Mesenchymal stem cell (in vitro differentiated cells and primary cell): ENCODE data around the gene TAS2R19.

ENCODE experiments used
- DNase-seq: peaks from one replicate; pipeline ENCODE4 v3.0.0-alpha.2; 2013
- H2AFZ ChIP-seq: one replicate; pipeline ENCODE4 v1.6.1; 2013; ENCODE audit warnings: low read depth, mild to moderate bottlenecking, control low read depth, inconsistent platforms, low read length, moderate library complexity
- H2AK5ac ChIP-seq: 2 replicates; pipeline ENCODE4 v1.6.1; 2013; ENCODE audit warnings: low read length, moderate library complexity, mild to moderate bottlenecking, inconsistent platforms; ENCODE audit not compliant: severe bottlenecking
- H2BK120ac ChIP-seq: one replicate; pipeline ENCODE4 v1.6.1; 2013; ENCODE audit warnings: low read depth, mild to moderate bottlenecking, inconsistent platforms, low read length, moderate library complexity
- H2BK12ac ChIP-seq, 2 experiments: one replicate each; pipeline ENCODE4 v1.6.1; 2013; ENCODE audit warnings: inconsistent platforms in 2 of 2, low read length in 2 of 2, mild to moderate bottlenecking in 2 of 2, moderate library complexity in 2 of 2, control low read depth in 1 of 2
- H2BK15ac ChIP-seq: one replicate; pipeline ENCODE4 v1.6.1; 2013; ENCODE audit warnings: mild to moderate bottlenecking, low read depth, inconsistent platforms; ENCODE audit not compliant: poor library complexity, severe bottlenecking
- H2BK5ac ChIP-seq: 2 replicates; pipeline ENCODE4 v1.6.1; 2013; ENCODE audit warnings: low read depth, mild to moderate bottlenecking, low read length, control low read depth, inconsistent platforms; ENCODE audit not compliant: poor library complexity, severe bottlenecking
- H3K14ac ChIP-seq, 2 experiments: one replicate each; pipeline ENCODE4 v1.6.1; 2013; ENCODE audit warnings: inconsistent platforms in 2 of 2, low read length in 2 of 2, control low read depth in 1 of 2, mild to moderate bottlenecking in 1 of 2, moderate library complexity in 1 of 2
- H3K18ac ChIP-seq, 2 experiments: one replicate each; pipeline ENCODE4 v1.6.1; 2013; ENCODE audit warnings: inconsistent platforms in 2 of 2, low read length in 2 of 2, control low read depth in 1 of 2, low read depth in 1 of 2, mild to moderate bottlenecking in 1 of 2
- H3K23ac ChIP-seq, 2 experiments: one replicate each; pipeline ENCODE4 v1.6.1; 2013; ENCODE audit warnings: inconsistent platforms in 2 of 2, low read length in 2 of 2, mild to moderate bottlenecking in 2 of 2, moderate library complexity in 2 of 2, control low read depth in 1 of 2
- H3K27ac ChIP-seq: 2 replicates; pipeline ENCODE4 v1.5.1; 2013; ENCODE audit warnings: mild to moderate bottlenecking, moderate library complexity, low read length, control low read depth, inconsistent platforms; ENCODE audit not compliant: poor library complexity, severe bottlenecking
- H3K27me3 ChIP-seq, 2 experiments: 2 replicates each; pipeline versions ENCODE4 v1.6.1 to v1.7.0; 2013; ENCODE audit warnings: low read length in 2 of 2, mild to moderate bottlenecking in 2 of 2, moderate library complexity in 2 of 2, control low read depth in 1 of 2, inconsistent platforms in 1 of 2; ENCODE audit not compliant: control insufficient read depth in 1 of 2, insufficient read depth in 1 of 2
- H3K36me3 ChIP-seq, 2 experiments: 2 replicates each; pipeline versions ENCODE4 v1.6.1 to v1.7.0; 2013; ENCODE audit warnings: low read length in 2 of 2, control low read depth in 1 of 2, inconsistent platforms in 1 of 2, low read depth in 1 of 2, mild to moderate bottlenecking in 1 of 2; ENCODE audit not compliant: insufficient read depth in 2 of 2, control insufficient read depth in 1 of 2
- H3K4ac ChIP-seq, 2 experiments: one replicate each; pipeline ENCODE4 v1.6.1; 2013; ENCODE audit warnings: inconsistent platforms in 2 of 2, low read length in 2 of 2, mild to moderate bottlenecking in 2 of 2, moderate library complexity in 2 of 2, control low read depth in 1 of 2, low read depth in 1 of 2
- H3K4me1 ChIP-seq: 2 replicates; pipeline ENCODE4 v1.6.1; 2013; ENCODE audit warnings: low read depth, low read length, control low read depth; ENCODE audit not compliant: control insufficient read depth, insufficient read depth
- H3K4me2 ChIP-seq: 2 replicates; pipeline ENCODE4 v1.6.1; 2013; ENCODE audit warnings: low read length, mild to moderate bottlenecking, inconsistent platforms; ENCODE audit not compliant: poor library complexity, severe bottlenecking
- H3K4me3 ChIP-seq, 2 experiments: 2 replicates each; pipeline versions ENCODE4 v1.5.1 to v1.7.0; 2013; ENCODE audit warnings: low read length in 2 of 2, mild to moderate bottlenecking in 2 of 2, control low read depth in 1 of 2, low read depth in 1 of 2; ENCODE audit not compliant: insufficient read depth in 1 of 2
- H3K79me1 ChIP-seq: replicated peaks from 2 replicates; pipeline ENCODE4 v1.6.1; 2013; ENCODE audit warnings: mild to moderate bottlenecking, control low read depth, low read length, inconsistent platforms; ENCODE audit not compliant: poor library complexity, severe bottlenecking
- H3K9ac ChIP-seq: 2 replicates; pipeline ENCODE4 v1.7.0; 2013; ENCODE audit warnings: mild to moderate bottlenecking, low read length, moderate library complexity
- H3K9me3 ChIP-seq: 2 replicates; pipeline ENCODE4 v1.7.0; 2013; ENCODE audit warnings: mild to moderate bottlenecking, low read length; ENCODE audit not compliant: control insufficient read depth
- H4K8ac ChIP-seq: one replicate; pipeline ENCODE4 v1.6.1; 2013; ENCODE audit warnings: inconsistent platforms, mild to moderate bottlenecking, low read length, moderate library complexity
- H4K91ac ChIP-seq: one replicate; pipeline ENCODE4 v1.6.1; 2013; ENCODE audit warnings: mild to moderate bottlenecking, low read length, inconsistent platforms
- WGBS: methylation state at CpG from one replicate; pipeline ENCODE4 v1.1.7; 2013; ENCODE audit warnings: mixed read lengths; 5-methylcytosine and 5-hydroxymethylcytosine counted together

TAS2R19 gene

GRCh38 chr12:11007608-11008007 lies 14.8 kb downstream of the TAS2R19 start:
- Histone ChIP-seq H3K4ac (no peak overlapping the region), H2AFZ (no peak overlapping the region), H3K9ac (no peak overlapping the region), H4K91ac (no peak overlapping the region), H2BK5ac (no peak overlapping the region), H3K18ac (no peak overlapping the region), H2BK120ac (no peak overlapping the region), H3K23ac (no peak overlapping the region), H4K8ac (no peak overlapping the region), H2BK15ac (no peak overlapping the region), H3K79me1 (no peaks in the 10 kb centered on the region), H3K4me1 (no peaks in the 10 kb centered on the region), H2AK5ac (no peak overlapping the region), H3K14ac (no peak overlapping the region), H3K36me3 (no peaks in the 10 kb centered on the region), H3K4me3 (no peak overlapping the region), H3K9me3 (no peaks in the 10 kb centered on the region), H3K27me3 (no peaks in the 10 kb centered on the region), H3K4me2 (no peak overlapping the region), H3K27ac (no peak overlapping the region), H2BK12ac (no peak overlapping the region)
- DNase-seq, result no peak
- 100% methylated on average over 1 of the region's 1 CpG for WGBS

DNA sequence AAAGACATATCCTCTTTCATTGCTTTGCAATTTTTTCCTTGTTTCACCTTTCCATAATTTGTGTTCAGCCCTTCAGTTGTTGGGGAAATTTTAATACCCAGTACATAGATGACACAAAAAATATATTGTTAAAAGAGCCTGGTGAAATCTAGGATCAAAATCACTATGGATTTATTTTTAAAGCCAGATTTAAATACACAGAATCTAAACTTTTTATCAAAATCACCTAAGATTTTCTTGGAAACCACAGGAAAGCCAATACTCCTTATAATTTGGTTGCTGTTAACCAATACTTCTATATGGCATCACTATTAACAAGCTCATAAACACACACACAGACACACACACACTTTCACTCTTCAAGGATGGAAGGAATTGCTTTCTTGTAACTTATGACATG lies 24.2 kb downstream of the TAS2R19 start, which contains the start of gene TAS2R20:
TAS2R20 (minus strand) TSS at position 101 of the 400 bp plus-strand sequence. CDS start 429 bp downstream, outside the sequence.
- Histone ChIP-seq H3K9ac (no peak within 1 kb of the TSS), H3K23ac (no peak within 1 kb of the TSS), H3K9me3 (peaks cover 6% of the 10 kb centered on the region), H3K79me1 (peaks cover 18% of the 10 kb centered on the region), H2BK5ac (no peak within 1 kb of the TSS), H2AK5ac (no peak within 1 kb of the TSS), H2BK15ac (no peak within 1 kb of the TSS), H4K8ac (no peak within 1 kb of the TSS), H3K4me2 (no peak within 1 kb of the TSS), H2AFZ (no peak within 1 kb of the TSS), H3K36me3 (peaks cover 8 to 10% of the 10 kb centered on the region in 2 experiments), H3K4ac (no peak within 1 kb of the TSS), H3K4me1 (no peaks in the 10 kb centered on the region), H4K91ac (no peak within 1 kb of the TSS), H3K18ac (no peak within 1 kb of the TSS), H2BK12ac (no peak within 1 kb of the TSS), H3K27me3 (no peaks in the 10 kb centered on the region), H2BK120ac (no peak within 1 kb of the TSS), H3K27ac (no peak within 1 kb of the TSS), H3K4me3 (no peak within 1 kb of the TSS), H3K14ac (no peak within 1 kb of the TSS)
- DNase-seq, result no peak

DNA sequence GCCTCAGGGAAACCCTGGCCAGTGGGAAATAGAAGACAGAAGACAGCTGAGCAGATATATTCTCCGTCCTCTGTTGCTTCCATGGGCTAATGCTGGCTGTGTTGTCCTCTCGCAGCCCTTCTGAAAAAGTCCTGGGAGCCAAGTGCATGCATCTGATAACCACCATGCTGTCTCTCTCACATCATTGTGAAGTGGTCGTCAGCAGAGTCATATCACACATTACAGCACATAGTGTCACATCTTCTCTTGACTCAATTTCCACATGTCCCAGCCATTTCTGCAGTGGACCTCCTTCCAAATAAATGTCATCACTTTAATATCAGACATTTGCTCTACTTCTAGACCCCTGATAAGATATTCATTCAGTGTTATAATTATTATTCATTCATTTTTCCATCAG lies 28.1 kb downstream of the TAS2R19 start:
- H3K14ac ChIP-seq, result no peak overlapping the region
- H3K9me3 ChIP-seq, result peaks cover 21% of the 10 kb centered on the region
- peaks cover 18% of the 10 kb centered on the region for H3K79me1 ChIP-seq
- no peaks in the 10 kb centered on the region for H3K4me1 ChIP-seq
- H3K4me2 ChIP-seq, result no peak overlapping the region
- H2BK15ac ChIP-seq, result no peak overlapping the region
- peaks cover 8 to 21% of the 10 kb centered on the region in 2 experiments for H3K36me3 ChIP-seq
- H2AFZ ChIP-seq, result no peak overlapping the region
- no peak overlapping the region for H4K8ac ChIP-seq
- H3K27ac ChIP-seq, result no peak overlapping the region
- H2AK5ac ChIP-seq, result no peak overlapping the region
- DNase-seq, result no peak
- H3K4me3 ChIP-seq, result no peak overlapping the region
- no peak overlapping the region for H2BK120ac ChIP-seq
- H3K23ac ChIP-seq, result no peak overlapping the region
- H2BK12ac ChIP-seq, result no peak overlapping the region
- no peaks in the 10 kb centered on the region for H3K27me3 ChIP-seq
- 86% methylated on average over 3 of the region's 3 CpGs for WGBS
- H3K9ac ChIP-seq, result no peak overlapping the region
- H2BK5ac ChIP-seq, result no peak overlapping the region
- H3K4ac ChIP-seq, result no peak overlapping the region
- H3K18ac ChIP-seq, result no peak overlapping the region
- H4K91ac ChIP-seq, result no peak overlapping the region

DNA sequence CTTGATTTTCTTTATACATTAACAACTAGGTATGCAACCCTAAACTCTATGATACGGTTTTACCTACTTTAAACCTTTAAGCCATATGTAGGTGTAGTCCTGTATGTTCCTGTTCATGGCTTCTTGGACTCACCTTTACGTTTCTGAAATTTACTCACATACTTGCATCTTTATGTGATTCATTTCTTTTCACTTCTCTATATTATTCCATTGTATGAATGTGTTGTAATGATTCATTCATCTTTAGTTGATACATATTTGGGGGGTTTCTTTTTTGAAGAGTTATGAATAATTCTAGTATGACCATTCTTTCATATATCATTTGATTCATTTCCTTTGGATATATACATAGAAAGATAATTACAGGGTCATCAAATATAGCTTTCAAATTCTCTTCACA lies 33.3 kb downstream of the TAS2R19 start:
- Histone ChIP-seq H3K4ac (no peak overlapping the region), H3K23ac (no peak overlapping the region), H3K9ac (no peak overlapping the region), H3K4me3 (no peak overlapping the region), H2AFZ (no peak overlapping the region), H2BK5ac (no peak overlapping the region), H3K27me3 (no peaks in the 10 kb centered on the region), H3K14ac (no peak overlapping the region), H3K36me3 (peaks cover 6 to 14% of the 10 kb centered on the region in 2 experiments), H3K18ac (no peak overlapping the region), H3K79me1 (peaks cover 17% of the 10 kb centered on the region), H3K4me2 (no peak overlapping the region), H2BK120ac (no peak overlapping the region), H3K4me1 (no peaks in the 10 kb centered on the region), H2BK15ac (no peak overlapping the region), H3K27ac (no peak overlapping the region), H4K8ac (no peak overlapping the region), H3K9me3 (peaks cover 21% of the 10 kb centered on the region), H4K91ac (no peak overlapping the region), H2BK12ac (no peak overlapping the region), H2AK5ac (no peak overlapping the region)
- 100% methylated on average over 1 of the region's 2 CpGs for WGBS
- no peak for DNase-seq
